NB4 (cell line): Measurements from ENCODE around the gene ANGPTL3.

Source experiments
- MYC ChIP-seq: IDR thresholded peaks from 2 replicates; pipeline ENCODE4 v1.6.1; 2011; ENCODE audit warnings: low read depth, low read length
- POLR2A ChIP-seq: IDR thresholded peaks from 2 replicates; pipeline ENCODE4 v1.6.1; 2011; ENCODE audit warnings: mild to moderate bottlenecking; ENCODE audit not compliant: insufficient read length; ENCODE audit errors: extremely low read depth
- TF ChIP-seq, protein P1 (sequence below): IDR thresholded peaks from one replicate; pipeline ENCODE4 v1.5.1; 2012; ENCODE audit warnings: low read depth, low read length

DNA sequence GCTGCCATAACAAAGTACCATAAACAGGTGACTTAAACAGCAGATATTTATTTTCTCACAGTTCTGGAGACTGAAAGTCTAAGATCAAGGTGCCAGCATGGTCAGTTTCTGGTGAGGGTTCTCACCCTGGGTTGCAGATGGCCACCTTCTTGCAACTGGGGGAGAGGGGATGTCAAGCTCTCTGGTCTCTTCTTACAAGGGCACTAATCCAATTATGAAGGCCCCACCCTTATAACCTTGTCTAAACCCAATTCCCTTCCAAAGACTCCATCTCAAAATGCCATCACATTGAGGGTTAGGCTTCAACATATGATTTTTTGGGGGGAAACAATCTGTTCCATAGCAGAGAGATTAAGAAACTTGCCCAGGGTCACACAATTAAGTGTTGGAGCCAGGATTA, 24.8 kb upstream of the ANGPTL3 start:
- TF ChIP-seq, protein P1, sequence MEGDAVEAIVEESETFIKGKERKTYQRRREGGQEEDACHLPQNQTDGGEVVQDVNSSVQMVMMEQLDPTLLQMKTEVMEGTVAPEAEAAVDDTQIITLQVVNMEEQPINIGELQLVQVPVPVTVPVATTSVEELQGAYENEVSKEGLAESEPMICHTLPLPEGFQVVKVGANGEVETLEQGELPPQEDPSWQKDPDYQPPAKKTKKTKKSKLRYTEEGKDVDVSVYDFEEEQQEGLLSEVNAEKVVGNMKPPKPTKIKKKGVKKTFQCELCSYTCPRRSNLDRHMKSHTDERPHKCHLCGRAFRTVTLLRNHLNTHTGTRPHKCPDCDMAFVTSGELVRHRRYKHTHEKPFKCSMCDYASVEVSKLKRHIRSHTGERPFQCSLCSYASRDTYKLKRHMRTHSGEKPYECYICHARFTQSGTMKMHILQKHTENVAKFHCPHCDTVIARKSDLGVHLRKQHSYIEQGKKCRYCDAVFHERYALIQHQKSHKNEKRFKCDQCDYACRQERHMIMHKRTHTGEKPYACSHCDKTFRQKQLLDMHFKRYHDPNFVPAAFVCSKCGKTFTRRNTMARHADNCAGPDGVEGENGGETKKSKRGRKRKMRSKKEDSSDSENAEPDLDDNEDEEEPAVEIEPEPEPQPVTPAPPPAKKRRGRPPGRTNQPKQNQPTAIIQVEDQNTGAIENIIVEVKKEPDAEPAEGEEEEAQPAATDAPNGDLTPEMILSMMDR, result no peak
- TF ChIP-seq MYC (no peak), POLR2A (no peak)
